ENCODE data around the gene DDB1. TPM values are rescaled to one million over a fixed set of nuclear protein-coding genes. Genes with fewer than 3 reads are reported as not detected.

The DDB1 gene
- total and polyA plus RNA-seq, 9 of the 15 experiments (the other 6 are each of a cell fraction or from before 2014, with no cell fraction given), result 172 to 361 (median 266) TPM

GRCh38 chr11:61293867-61294716, 38.8 kb downstream of the DDB1 start:
- peaks cover 4 to 36% of the 10 kb centered on the region in 2 experiments; a peak in 4 of 5 replicates for H3K4me1 ChIP-seq (replicated peaks in 1 of 2; ENCODE audit: control insufficient read depth in 2 of 2, insufficient read depth in 2 of 2, low read length in 2 of 2)
- ChIA-PET POLR2A (interaction anchor here (0.6 to 0.7 kb wide), 2 partner anchors 378 to 949 kb away, joined by 3 to 5 read pairs; no protein-coding TSS in a partner anchor), CTCF (ENCODE audit: low intra/inter-chr PET ratio) (no interaction called here)
- H3K9me3 ChIP-seq (replicated peaks; ENCODE audit: control insufficient read depth, insufficient read depth, low read depth, low read length), result 0 out of 2 replicates have a peak, but pooled peaks cover 1% of the 10 kb centered on the region
- H3K36me3 ChIP-seq (ENCODE audit: control insufficient read depth, insufficient read depth, low read length), result peaks cover 23% of the 10 kb centered on the region
- no peak overlapping the region for H2AFZ ChIP-seq (ENCODE audit: low read depth, low read length)
- no peak for DNase-seq (ENCODE audit: extremely low read depth in 1 of 4, low spot score in 3 of 4)
- no peaks in the 10 kb centered on the region for H3K27me3 ChIP-seq (ENCODE audit: control insufficient read depth in 2 of 2, insufficient read depth in 2 of 2, low read length in 2 of 2)
- in situ Hi-C loops (cut with MboI) (no loop called here), intact Hi-C loops (cut with micrococcal nuclease) (no loop called here)
- WGBS (ENCODE audit: insufficient coverage, low coverage, missing lambda C conversion rate), result 86% methylated on average over 30 of the region's 60 CpGs
- no peaks in the 10 kb centered on the region for H3K79me2 ChIP-seq (ENCODE audit: control insufficient read depth, insufficient read depth, low read length)
- ATAC-seq, result peak; percentile 5; the same call in 1 of the 3 replicates
- FAIRE-seq, result no peak
- no peak overlapping the region for H3K4me2 ChIP-seq (ENCODE audit: insufficient read depth, low read length)
- H4K20me1 ChIP-seq (replicated peaks; ENCODE audit: control insufficient read depth, insufficient read depth, low read length), result no peaks in the 10 kb centered on the region
- no TSS peak for BruUV-seq (replicated peaks)
- H3K9me1 ChIP-seq (ENCODE audit: control insufficient read depth, insufficient read depth, low read length), result no peaks in the 10 kb centered on the region
- no peak overlapping the region for H3K9ac ChIP-seq (ENCODE audit: insufficient read depth in 1 of 2, low read depth in 2 of 2, low read length in 2 of 2)
- H3K4me3 ChIP-seq, result no peak overlapping the region
- no peak overlapping the region for H3K27ac ChIP-seq (ENCODE audit: extremely low read depth, low read depth, low read length)
- TF ChIP-seq ARID2 (IDR thresholded peaks at IDR 0.05) (no peak), ZFX (CRISPR knock-in tag; IDR thresholded peaks at IDR 0.05) (no peak), SP1 (CRISPR knock-in tag; IDR thresholded peaks at IDR 0.05) (no peak), PREB (CRISPR knock-in tag; IDR thresholded peaks at IDR 0.05) (no peak), EP300 (IDR thresholded peaks at IDR 0.05; ENCODE audit: low read length) (no peak), FOSL1 (tag; conservative IDR thresholded peaks at IDR 0.05) (no peak), SLC30A9 (CRISPR knock-in tag; IDR thresholded peaks at IDR 0.05) (no peak), POLR2G (IDR thresholded peaks at IDR 0.05; ENCODE audit: low read depth, low read length) (peak; percentile 47; the same call in 1 of the 2 replicates), SMARCA5 (IDR thresholded peaks at IDR 0.05) (no peak), ZNF583 (CRISPR knock-in tag; IDR thresholded peaks at IDR 0.05) (no peak), THRB (CRISPR knock-in tag; conservative IDR thresholded peaks at IDR 0.05) (no peak), ZNF561 (CRISPR knock-in tag; conservative IDR thresholded peaks at IDR 0.05) (no peak), NUFIP1 (IDR thresholded peaks at IDR 0.05; ENCODE audit: partially characterized antibody) (no peak), RBM22 (IDR thresholded peaks at IDR 0.05; ENCODE audit: low read depth, low read length, poor library complexity, severe bottlenecking) (peak; percentile 36), RBM14 (IDR thresholded peaks at IDR 0.05; ENCODE audit: borderline replicate concordance, insufficient read depth, low read depth, low read length) (no peak), POLR2AphosphoS5 (IDR thresholded peaks at IDR 0.05; ENCODE audit: control insufficient read depth, insufficient read depth, low read depth, low read length) (no peak), RBFOX2 (IDR thresholded peaks at IDR 0.05; ENCODE audit: low read depth, low read length) (0 out of 2 replicates have a peak, but pooled peaks have one; percentile 20)
